ENCODE results near the gene SAMD4A. TPM values are rescaled to one million over a fixed set of nuclear protein-coding genes. Genes with fewer than 3 reads are reported as not detected.

Gene SAMD4A
- total RNA-seq, 1 experiment from 2014 or later = 9.6 TPM

DNA sequence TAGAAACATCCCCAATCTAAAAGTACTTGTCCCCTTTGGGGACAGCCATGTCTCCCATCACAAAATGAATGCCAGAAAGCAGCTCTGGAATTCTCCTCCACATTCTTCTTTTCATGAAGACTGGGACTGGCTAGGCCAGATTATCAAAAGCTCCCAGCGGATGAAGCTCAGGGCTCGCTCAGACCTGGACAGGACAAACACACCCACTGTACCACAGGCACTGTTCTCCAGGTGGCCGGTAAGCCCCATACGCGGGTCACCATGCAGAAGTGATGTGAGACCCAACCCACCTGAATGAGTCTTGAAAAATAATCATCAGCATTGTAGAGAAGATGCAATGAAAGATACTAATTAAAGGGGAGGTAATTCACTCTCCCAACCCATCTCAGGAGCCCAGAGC, 250.6 kb downstream of the SAMD4A start:
- H3K27me3 Mint-ChIP-seq (ENCODE audit: low read depth) = peaks cover 9% of the 10 kb centered on the region
- Histone ChIP-seq H3K14ac (ENCODE audit: insufficient read depth, low read length) (no peak overlapping the region), H4K5ac (ENCODE audit: insufficient read length, low read depth, low read length) (no peak overlapping the region), H3K27ac (ENCODE audit: insufficient read length, low read depth, low read length) (no peak overlapping the region), H3K18ac (ENCODE audit: insufficient read length, low read depth, low read length) (no peak overlapping the region), H3K4ac (ENCODE audit: low read depth, low read length) (no peak overlapping the region), H2AK5ac (ENCODE audit: insufficient read length, low read length) (no peak overlapping the region), H3K23me2 (ENCODE audit: insufficient read length, low read depth, low read length, poor library complexity, severe bottlenecking) (no peaks in the 10 kb centered on the region), H3K9ac (ENCODE audit: extremely low read depth, insufficient read length, low read length) (no peak overlapping the region), H2BK120ac (ENCODE audit: low read depth, low read length, poor library complexity, severe bottlenecking) (no peak overlapping the region), H2BK15ac (ENCODE audit: low read depth, low read length) (no peak overlapping the region), H3K27me3 (ENCODE audit: insufficient read depth, low read length) (no peaks in the 10 kb centered on the region), H2BK12ac (ENCODE audit: insufficient read length, low read depth, low read length) (no peak overlapping the region), H3K23ac (ENCODE audit: insufficient read length, low read depth, low read length) (no peak overlapping the region), H4K20me1 (ENCODE audit: control insufficient read depth, insufficient read depth, insufficient read length) (no peaks in the 10 kb centered on the region), H3K4me2 (ENCODE audit: insufficient read depth, insufficient read length, low read length) (no peak overlapping the region), H2BK5ac (ENCODE audit: insufficient read length, low read length) (no peak overlapping the region), H3T11ph (ENCODE audit: low read length) (no peak overlapping the region), H3K56ac (ENCODE audit: insufficient read length, low read depth, low read length) (no peak overlapping the region), H3K4me1 (ENCODE audit: insufficient read depth, low read length) (no peaks in the 10 kb centered on the region), H4K91ac (ENCODE audit: insufficient read length, low read depth, low read length) (no peak overlapping the region), H3K79me2 (ENCODE audit: insufficient read depth, low read length) (no peaks in the 10 kb centered on the region), H2BK20ac (ENCODE audit: low read depth, low read length, poor library complexity, severe bottlenecking) (no peak overlapping the region), H2AFZ (ENCODE audit: low read length) (no peak overlapping the region), H3K9me3 (ENCODE audit: control insufficient read depth, low read depth, low read length) (no peaks in the 10 kb centered on the region), H4K8ac (replicated peaks; ENCODE audit: insufficient read length, low read depth, low read length) (no peak overlapping the region), H3K79me1 (ENCODE audit: insufficient read depth, low read depth, low read length, poor library complexity, severe bottlenecking) (no peaks in the 10 kb centered on the region)
- H3K4me3 Mint-ChIP-seq = no peak overlapping the region
- peaks cover 3 to 4% of the 10 kb centered on the region in 2 experiments; a peak in 3 of 4 replicates for H3K4me1 Mint-ChIP-seq
- TF ChIP-seq, protein P1, sequence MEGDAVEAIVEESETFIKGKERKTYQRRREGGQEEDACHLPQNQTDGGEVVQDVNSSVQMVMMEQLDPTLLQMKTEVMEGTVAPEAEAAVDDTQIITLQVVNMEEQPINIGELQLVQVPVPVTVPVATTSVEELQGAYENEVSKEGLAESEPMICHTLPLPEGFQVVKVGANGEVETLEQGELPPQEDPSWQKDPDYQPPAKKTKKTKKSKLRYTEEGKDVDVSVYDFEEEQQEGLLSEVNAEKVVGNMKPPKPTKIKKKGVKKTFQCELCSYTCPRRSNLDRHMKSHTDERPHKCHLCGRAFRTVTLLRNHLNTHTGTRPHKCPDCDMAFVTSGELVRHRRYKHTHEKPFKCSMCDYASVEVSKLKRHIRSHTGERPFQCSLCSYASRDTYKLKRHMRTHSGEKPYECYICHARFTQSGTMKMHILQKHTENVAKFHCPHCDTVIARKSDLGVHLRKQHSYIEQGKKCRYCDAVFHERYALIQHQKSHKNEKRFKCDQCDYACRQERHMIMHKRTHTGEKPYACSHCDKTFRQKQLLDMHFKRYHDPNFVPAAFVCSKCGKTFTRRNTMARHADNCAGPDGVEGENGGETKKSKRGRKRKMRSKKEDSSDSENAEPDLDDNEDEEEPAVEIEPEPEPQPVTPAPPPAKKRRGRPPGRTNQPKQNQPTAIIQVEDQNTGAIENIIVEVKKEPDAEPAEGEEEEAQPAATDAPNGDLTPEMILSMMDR (conservative IDR thresholded peaks at IDR 0.05) = no peak
- no peak overlapping the region; a peak in 1 of 7 replicates for H3K27ac Mint-ChIP-seq
- H3K9me3 Mint-ChIP-seq = peaks cover 0 to 4% of the 10 kb centered on the region in 2 experiments; a peak in 1 of 5 replicates
- no CpG with 5 or more reads among the region's 5 CpGs for WGBS (ENCODE audit: extremely low coverage, insufficient read length, low lambda C conversion rate)
- DNase-seq = no peak
- H3K36me3 Mint-ChIP-seq (ENCODE audit: insufficient read depth in 1 of 3, low read depth in 3 of 3) = no peaks in the 10 kb centered on the region; a peak in 1 of 7 replicates
